HepG2 (cell line): ENCODE results near the gene PDS5B. TPM values are rescaled to one million over a fixed set of nuclear protein-coding genes. Genes with fewer than 3 reads are reported as not detected.

Source experiments
- ATAC-seq: fragments of 200-7000 bp; cut with Tn5 transposase; 3 replicates; pipeline ENCODE4 v1.9.1; 2020; ENCODE audit warnings: mild to moderate bottlenecking, moderate library complexity
- BruUV-seq: library from RNA; stranded (reverse); fragments of 400-500 nt; replicated peaks from 2 replicates; lab custom pipeline; 2021; lab: Mats Ljungman, UMichigan
- CTCF ChIA-PET: fragments of 300-600 bp; formaldehyde crosslinking; extraction: SDS; loops from one replicate; lab custom pipeline; 2021; ENCODE audit warnings: low total read pairs, inconsistent platforms, low intra/inter-chr PET ratio; lab: Yijun Ruan, JAX
- POLR2A ChIA-PET: fragments of 350-600 bp; sonication (Branson Sonifier 250); formaldehyde crosslinking; loops from one replicate; lab custom pipeline; 2020; ENCODE audit warnings: antibody characterized with exemption, inconsistent platforms; lab: Yijun Ruan, JAX
- DNase-seq: peaks from one replicate; pipeline ENCODE4 v3.0.0-alpha.2; 2015; ENCODE audit warnings: low spot score
- FAIRE-seq: peaks from 3 replicates; lab custom pipeline; 2011; peaks lifted over from hg19 to GRCh38; lab: Jason Lieb, UNC
- H2AFZ ChIP-seq: one replicate; pipeline ENCODE4 v1.6.1; 2011; ENCODE audit warnings: low read length, inconsistent platforms
- H3K27ac ChIP-seq: fragments of 300-600 bp; 3 replicates; pipeline ENCODE4 v1.8.0; 2011; ENCODE audit warnings: mixed run types, mild to moderate bottlenecking, mixed read lengths, low read length, inconsistent platforms; ENCODE audit not compliant: insufficient read depth; ENCODE audit errors: extremely low read length
- H3K27me3 ChIP-seq, 2 experiments: fragments of 200-600 bp in 1 of 2; 2 replicates in 1 of 2; 3 replicates in 1 of 2; pipeline versions ENCODE4 v1.6.0 to v1.8.0; 2011; ENCODE audit warnings: low read length in 2 of 2, mild to moderate bottlenecking in 2 of 2, moderate library complexity in 2 of 2, inconsistent platforms in 1 of 2; ENCODE audit not compliant: insufficient read depth in 2 of 2, control insufficient read depth in 1 of 2
- H3K36me3 ChIP-seq, 2 experiments: fragments of 200-600 bp in 1 of 2; replicated peaks in 1 of 2; 2 replicates in 1 of 2; 3 replicates in 1 of 2; pipeline versions ENCODE4 v1.5.1 to v1.8.0; 2011; ENCODE audit warnings: low read length in 2 of 2, inconsistent platforms in 1 of 2; ENCODE audit not compliant: insufficient read depth in 2 of 2, control insufficient read depth in 1 of 2
- H3K4me1 ChIP-seq: 2 replicates; pipeline ENCODE4 v1.5.1; 2012; ENCODE audit warnings: low read length, inconsistent platforms; ENCODE audit not compliant: insufficient read depth
- H3K4me2 ChIP-seq: 2 replicates; pipeline ENCODE4 v1.6.0; 2011; ENCODE audit warnings: low read depth, low read length, inconsistent platforms
- H3K4me3 ChIP-seq, 3 experiments: fragments of 200-600 bp in 1 of 3; sonication (generic), shearing (Covaris generic) in 1 of 3; replicated peaks in 1 of 3; 2 replicates each; pipeline ENCODE4 v1.5.1; 2011 to 2016; ENCODE audit warnings: low read length in 3 of 3, inconsistent platforms in 2 of 3, low read depth in 2 of 3, mild to moderate bottlenecking in 2 of 3, control low read depth in 1 of 3, mixed read lengths in 1 of 3; ENCODE audit not compliant: insufficient read depth in 1 of 3
- H3K79me2 ChIP-seq: one replicate; pipeline ENCODE4 v1.6.1; 2011; ENCODE audit warnings: low read length, inconsistent platforms; ENCODE audit not compliant: insufficient read depth
- H3K9ac ChIP-seq: 2 replicates; pipeline ENCODE4 v1.6.0; 2011; ENCODE audit warnings: mild to moderate bottlenecking, low read depth, low read length, inconsistent platforms; ENCODE audit not compliant: insufficient read depth
- H3K9me3 ChIP-seq: 2 replicates; pipeline ENCODE4 v1.5.1; 2012; ENCODE audit warnings: mild to moderate bottlenecking, low read length
- H4K20me1 ChIP-seq: 2 replicates; pipeline ENCODE4 v1.6.0; 2011; ENCODE audit warnings: inconsistent platforms, mild to moderate bottlenecking, low read length, moderate library complexity; ENCODE audit not compliant: insufficient read depth
- GATAD1 ChIP-seq: IDR thresholded peaks from 2 replicates; pipeline ENCODE4 v1.6.1; 2016; ENCODE audit warnings: missing genetic modification reagents, missing compliant biosample characterization
- NRL ChIP-seq: sonication (generic); formaldehyde crosslinking; IDR thresholded peaks from 2 replicates; pipeline ENCODE4 v1.5.0; 2020; ENCODE audit warnings: missing genetic modification reagents, mild to moderate bottlenecking, moderate library complexity, borderline replicate concordance
- SIN3A ChIP-seq: IDR thresholded peaks from 2 replicates; pipeline ENCODE4 v1.6.1; 2011; ENCODE audit warnings: low read depth, mild to moderate bottlenecking, control low read depth, low read length, borderline replicate concordance
- STAG1 ChIP-seq: sonication (generic); formaldehyde crosslinking; IDR thresholded peaks from 2 replicates; pipeline ENCODE4 v1.4.0; 2020; ENCODE audit warnings: missing genetic modification reagents
- ZNF563 ChIP-seq: sonication (generic); formaldehyde crosslinking; IDR thresholded peaks from 2 replicates; pipeline ENCODE4 v1.8.0; 2022; ENCODE audit warnings: mild to moderate bottlenecking, moderate library complexity, missing genetic modification reagents
- WGBS: methylation state at CpG from one replicate; pipeline ENCODE4 v1.1.6; 2017; ENCODE audit warnings: low lambda C conversion rate; 5-methylcytosine and 5-hydroxymethylcytosine counted together
- in situ Hi-C: cut with HindIII; loops from 2 replicates; pipeline ENCODE4 v1.10.0; 2017; ENCODE audit warnings: low pct_unique_long_range_greater_than_20kb; ENCODE audit not compliant: extremely low pct_ligation_motif_present
- intact Hi-C: fragments of 100-400 bp; cut with micrococcal nuclease; formaldehyde crosslinking; loops from one replicate; pipeline ENCODE4 v1.10.0; 2022; ENCODE audit not compliant: unreplicated experiment
- polyA plus RNA-seq, 8 experiments: library from polyadenylated mRNA; depleted of rRNA in 3 of 8; stranded (reverse) in 7 of 8; unstranded in 1 of 8; fragments of >200 nt; fragmentation: Illumina TruSeq in 4 of 8; extraction: Trizol in 4 of 8; gene quantifications; 2 replicates each; pipeline versions ENCODE4 v1.2.1 to v1.2.3, GENCODE V29; 2011 to 2016; ENCODE audit warnings: low read depth in 4 of 8, missing spikeins in 1 of 8, mixed read lengths in 1 of 8; ENCODE audit not compliant: insufficient read depth in 1 of 8
- total RNA-seq, 5 experiments: library from RNA; depleted of rRNA; stranded (reverse); fragments of >200 nt; fragmentation: Illumina TruSeq; extraction: Trizol; gene quantifications; 2 replicates each; pipeline ENCODE4 v1.2.3, GENCODE V29; 2016; ENCODE audit warnings: low read depth in 1 of 5

The PDS5B gene
- total and polyA plus RNA-seq, 2 of the 13 experiments (the other 11 are each of a cell fraction or from before 2014, with no cell fraction given), result 5.8 to 24.6 TPM

- no peak for TF ChIP-seq NRL (CRISPR knock-in tag)
- TF ChIP-seq STAG1 (CRISPR knock-in tag), result no peak
- TF ChIP-seq, all 625 proteins: peak for 0
Measured at GRCh38 chr13:32682130-32682529, 95.9 kb downstream of the PDS5B start (continued).

- no peak for DNase-seq
- no peaks in the 10 kb centered on the region for H3K4me1 ChIP-seq
- H3K4me3 ChIP-seq, result no peak overlapping the region
- WGBS, result 98% methylated on average over 6 of the region's 6 CpGs
- no peaks in the 10 kb centered on the region for H4K20me1 ChIP-seq
- no peak overlapping the region for H2AFZ ChIP-seq
- H3K4me2 ChIP-seq, result no peak overlapping the region
- ChIA-PET CTCF (no interaction called here), POLR2A (no interaction called here)
- no peaks in the 10 kb centered on the region for H3K27me3 ChIP-seq
- peaks cover 3 to 13% of the 10 kb centered on the region in 2 experiments for H3K36me3 ChIP-seq
- H3K79me2 ChIP-seq, result no peaks in the 10 kb centered on the region
- no peak for FAIRE-seq
- H3K9ac ChIP-seq, result no peak overlapping the region
- intact Hi-C loops, result no loop called here
- TF ChIP-seq ZNF563 (CRISPR knock-in tag) (no peak), GATAD1 (no peak)
- no peak for ATAC-seq
- BruUV-seq, result no TSS peak
- in situ Hi-C loops, result no loop called here
- H3K9me3 ChIP-seq, result no peaks in the 10 kb centered on the region
- no peak overlapping the region for H3K27ac ChIP-seq
Measured at GRCh38 chr13:32682740-32683139, 96.5 kb downstream of the PDS5B start.

GRCh38 chr13:32687275-32687674 lies 101.0 kb downstream of the PDS5B start:
- no peak overlapping the region for H3K4me3 ChIP-seq
- no peaks in the 10 kb centered on the region for H3K79me2 ChIP-seq
- WGBS, result over 99% methylated on average over 2 of the region's 2 CpGs
- TF ChIP-seq SIN3A, result no peak
- H3K4me1 ChIP-seq, result no peaks in the 10 kb centered on the region
- H3K9ac ChIP-seq, result no peak overlapping the region
- CTCF ChIA-PET, result no interaction called here
- H3K27me3 ChIP-seq, result no peaks in the 10 kb centered on the region
- BruUV-seq, result no TSS peak
- POLR2A ChIA-PET, result no interaction called here
- in situ Hi-C loops, result no loop called here
- DNase-seq (no peak), ATAC-seq (no peak), FAIRE-seq (no peak)
- H4K20me1 ChIP-seq, result no peaks in the 10 kb centered on the region
- no peak overlapping the region for H3K4me2 ChIP-seq
- H2AFZ ChIP-seq, result no peak overlapping the region
- no peak overlapping the region for H3K27ac ChIP-seq
- H3K9me3 ChIP-seq, result no peaks in the 10 kb centered on the region
- H3K36me3 ChIP-seq, result peaks cover 1 to 13% of the 10 kb centered on the region in 2 experiments; a peak in 4 of 5 replicates
- intact Hi-C loops, result no loop called here
